ENCODE measurements around the gene POU3F1.

Gene POU3F1

GRCh38 chr1:38026592-38027200 is 19.9 kb downstream of the POU3F1 start:
- DNase-seq, result peak; percentile 26

GRCh38 chr1:38025664-38026063 is 20.9 kb downstream of the POU3F1 start:
- DNase-seq, result no peak

GRCh38 chr1:38025233-38025632 is 21.4 kb downstream of the POU3F1 start:
- no peak for DNase-seq

- no peak for DNase-seq
Measured at GRCh38 chr1:38022810-38023209, 23.8 kb downstream of the POU3F1 start.

- DNase-seq, result no peak
Measured at GRCh38 chr1:38021969-38022368, 24.6 kb downstream of the POU3F1 start.

- DNase-seq, result no peak
Measured at GRCh38 chr1:38020396-38020795, 26.2 kb downstream of the POU3F1 start.

- no peak for DNase-seq
Measured at GRCh38 chr1:38018864-38019343, 27.7 kb downstream of the POU3F1 start.

- DNase-seq, result no peak
Measured at GRCh38 chr1:38015978-38016725, 30.4 kb downstream of the POU3F1 start.

GRCh38 chr1:38014724-38015424 is 31.7 kb downstream of the POU3F1 start:
- DNase-seq, result no peak

GRCh38 chr1:38014171-38014570 is 32.4 kb downstream of the POU3F1 start:
- no peak for DNase-seq

- no peak for DNase-seq
Measured at GRCh38 chr1:38013227-38013622, 33.4 kb downstream of the POU3F1 start.

- DNase-seq, result peak; percentile 96
Measured at GRCh38 chr1:38012363-38013226, 34.0 kb downstream of the POU3F1 start, which contains the start of gene UTP11. Gene UTP11, plus strand, starts transcription at chr1:38012734. Its CDS starts 69 bp downstream, at chr1:38012803.

GRCh38 chr1:38009841-38010180 is 36.8 kb downstream of the POU3F1 start:
- DNase-seq, result no peak

- no peak for DNase-seq
Measured at GRCh38 chr1:38009088-38009840, 37.3 kb downstream of the POU3F1 start.

GRCh38 chr1:38006008-38006828 is 40.4 kb downstream of the POU3F1 start:
- DNase-seq, result no peak

- DNase-seq, result peak; percentile 14
Measured at GRCh38 chr1:38005195-38006007, 41.2 kb downstream of the POU3F1 start, which contains the start of gene FHL3. Gene FHL3, minus strand, starts transcription at chr1:38005514. Its CDS starts 6,102 bp downstream, at chr1:37999412.

- peak; percentile 7 for DNase-seq
Measured at GRCh38 chr1:38004284-38005108, 42.1 kb downstream of the POU3F1 start.

- DNase-seq, result no peak
Measured at GRCh38 chr1:38003261-38004250, 43.0 kb downstream of the POU3F1 start.

Data from T1000 (cell line).